GM06990 (cell line): Measurements from ENCODE around the gene DAG1.
A peak's percentile ranks its signal among the peaks of the same experiment; 100 is the strongest.

Experiments used
- DNase-seq: peaks from one replicate; pipeline ENCODE4 v3.0.0-alpha.2; 2011; ENCODE audit not compliant: insufficient read length; ENCODE audit errors: extremely low read depth
- H3K27me3 ChIP-seq: replicated peaks from 2 replicates; pipeline ENCODE4 v1.6.0; 2011; ENCODE audit warnings: low read length; ENCODE audit not compliant: control insufficient read depth, insufficient read depth
- H3K36me3 ChIP-seq: 2 replicates; pipeline ENCODE4 v1.5.1; 2011; ENCODE audit warnings: low read length; ENCODE audit not compliant: control insufficient read depth, insufficient read depth
- H3K4me3 ChIP-seq: replicated peaks from 2 replicates; pipeline ENCODE4 v1.5.1; 2011; ENCODE audit warnings: low read depth, mild to moderate bottlenecking, control low read depth, low read length
- TF ChIP-seq, protein P1 (sequence below): IDR thresholded peaks from 2 replicates; pipeline ENCODE4 v1.5.1; 2011; ENCODE audit warnings: low read length, control low read depth, mild to moderate bottlenecking, inconsistent platforms; ENCODE audit not compliant: insufficient read depth, poor library complexity, severe bottlenecking

Gene DAG1

DNA sequence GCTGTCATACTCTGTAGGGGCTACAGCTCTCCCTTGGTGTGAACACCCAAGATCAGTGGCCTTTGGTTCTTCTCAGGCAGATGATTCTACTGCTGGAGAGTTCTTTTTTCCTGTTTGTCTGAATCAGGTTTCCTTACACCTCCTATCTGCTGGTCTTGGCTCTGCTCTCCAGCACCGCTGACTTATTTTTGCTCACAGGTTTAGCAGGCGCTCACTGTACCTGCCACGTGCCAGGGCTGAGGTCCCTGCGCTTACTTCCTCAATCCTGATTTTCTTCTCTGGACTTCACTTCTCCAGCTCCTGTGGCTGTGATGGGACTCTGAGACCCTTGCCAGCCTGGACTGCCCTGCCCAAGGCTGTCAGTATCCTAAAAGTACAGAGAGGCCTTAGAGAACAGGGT lies 93.7 kb downstream of the DAG1 start:
- Histone ChIP-seq H3K4me3 (no peak overlapping the region), H3K27me3 (no peaks in the 10 kb centered on the region), H3K36me3 (no peaks in the 10 kb centered on the region)
- TF ChIP-seq, protein P1, sequence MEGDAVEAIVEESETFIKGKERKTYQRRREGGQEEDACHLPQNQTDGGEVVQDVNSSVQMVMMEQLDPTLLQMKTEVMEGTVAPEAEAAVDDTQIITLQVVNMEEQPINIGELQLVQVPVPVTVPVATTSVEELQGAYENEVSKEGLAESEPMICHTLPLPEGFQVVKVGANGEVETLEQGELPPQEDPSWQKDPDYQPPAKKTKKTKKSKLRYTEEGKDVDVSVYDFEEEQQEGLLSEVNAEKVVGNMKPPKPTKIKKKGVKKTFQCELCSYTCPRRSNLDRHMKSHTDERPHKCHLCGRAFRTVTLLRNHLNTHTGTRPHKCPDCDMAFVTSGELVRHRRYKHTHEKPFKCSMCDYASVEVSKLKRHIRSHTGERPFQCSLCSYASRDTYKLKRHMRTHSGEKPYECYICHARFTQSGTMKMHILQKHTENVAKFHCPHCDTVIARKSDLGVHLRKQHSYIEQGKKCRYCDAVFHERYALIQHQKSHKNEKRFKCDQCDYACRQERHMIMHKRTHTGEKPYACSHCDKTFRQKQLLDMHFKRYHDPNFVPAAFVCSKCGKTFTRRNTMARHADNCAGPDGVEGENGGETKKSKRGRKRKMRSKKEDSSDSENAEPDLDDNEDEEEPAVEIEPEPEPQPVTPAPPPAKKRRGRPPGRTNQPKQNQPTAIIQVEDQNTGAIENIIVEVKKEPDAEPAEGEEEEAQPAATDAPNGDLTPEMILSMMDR, result no peak
- DNase-seq, result no peak

DNA sequence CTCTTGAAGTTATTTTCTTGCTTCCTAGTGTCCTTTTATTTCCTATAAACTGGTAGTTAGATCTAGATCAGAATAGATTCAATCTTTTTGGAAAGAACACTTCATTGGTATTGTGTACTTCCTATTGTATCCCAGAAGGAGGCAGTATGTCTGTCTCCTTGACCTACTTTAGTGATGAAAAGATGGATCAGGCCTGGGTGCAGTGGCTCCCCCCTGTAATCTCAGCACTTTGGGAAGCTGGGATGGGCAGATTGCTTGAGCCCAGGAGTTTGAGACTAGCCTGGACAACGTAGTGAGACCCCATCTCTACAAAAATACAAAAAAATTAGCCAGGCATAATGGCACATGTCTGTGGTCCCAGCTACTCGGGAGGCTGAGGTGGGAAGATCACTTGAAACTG lies 96.2 kb downstream of the DAG1 start:
- Histone ChIP-seq H3K27me3 (no peaks in the 10 kb centered on the region), H3K4me3 (no peak overlapping the region), H3K36me3 (no peaks in the 10 kb centered on the region)
- TF ChIP-seq, protein P1, result peak; percentile 28
- DNase-seq, result no peak

- TF ChIP-seq, protein P1, result no peak
- Histone ChIP-seq H3K4me3 (no peak overlapping the region), H3K36me3 (no peaks in the 10 kb centered on the region), H3K27me3 (no peaks in the 10 kb centered on the region)
- no peak for DNase-seq
Measured at GRCh38 chr3:49567406-49567805, 97.3 kb downstream of the DAG1 start.

GRCh38 chr3:49568965-49569364 lies 98.9 kb downstream of the DAG1 start:
- no peak for DNase-seq
- TF ChIP-seq, protein P1, result no peak
- Histone ChIP-seq H3K36me3 (no peaks in the 10 kb centered on the region), H3K4me3 (no peak overlapping the region), H3K27me3 (no peaks in the 10 kb centered on the region)

DNA sequence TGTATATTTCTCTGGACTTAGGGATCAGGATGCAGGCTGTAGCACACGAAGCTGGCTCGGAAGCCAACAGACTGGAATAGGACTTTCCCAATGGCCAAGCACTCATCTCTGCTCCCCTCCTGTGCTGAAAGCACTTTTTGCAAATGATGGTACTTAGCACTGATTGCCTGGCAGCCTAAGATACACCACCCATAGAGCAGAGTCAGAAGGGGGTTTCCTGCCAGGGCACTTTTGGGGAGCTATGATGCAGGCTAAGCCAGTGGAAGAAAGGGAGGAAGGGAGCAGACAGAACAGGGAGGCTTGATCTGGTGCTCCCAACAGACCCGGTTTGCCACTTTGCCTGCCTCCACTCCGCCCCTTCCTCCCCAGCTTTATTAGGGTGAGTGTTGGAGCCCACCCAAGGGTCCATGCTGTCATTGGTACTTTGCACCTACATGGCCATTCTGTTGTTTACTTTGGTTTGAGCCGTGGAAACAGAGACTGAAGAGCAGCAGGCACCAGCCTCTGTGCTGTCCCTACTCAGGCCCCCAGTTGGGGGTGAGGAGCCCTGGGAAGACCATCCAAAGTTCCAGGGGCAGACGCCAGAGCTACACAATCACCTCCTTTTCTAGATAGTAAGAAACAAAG lies 100.1 kb downstream of the DAG1 start:
- no peak for DNase-seq
- Histone ChIP-seq H3K27me3 (no peaks in the 10 kb centered on the region), H3K36me3 (no peaks in the 10 kb centered on the region), H3K4me3 (no peak overlapping the region)
- TF ChIP-seq, protein P1, result no peak

DNA sequence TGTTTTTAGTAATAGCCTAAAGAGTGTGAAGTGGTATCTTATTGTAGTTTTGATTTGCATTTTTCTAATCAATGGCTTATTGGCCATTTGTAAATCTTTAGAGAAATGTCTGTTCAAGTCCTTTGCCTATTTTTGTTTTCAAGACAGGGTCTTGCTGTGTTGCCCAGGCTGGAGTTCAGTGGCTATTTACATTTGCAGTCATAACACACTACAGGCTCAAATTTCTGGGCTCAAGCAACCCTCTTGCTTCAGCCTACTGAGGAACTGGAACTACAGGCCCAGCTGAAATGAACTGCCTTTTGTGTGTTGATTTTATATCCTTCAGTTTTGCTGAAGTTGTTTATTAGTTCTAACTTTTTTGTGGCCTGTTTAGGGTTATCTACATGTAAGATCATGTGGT lies 112.1 kb downstream of the DAG1 start:
- TF ChIP-seq, protein P1, result no peak
- DNase-seq, result no peak
- H3K4me3 ChIP-seq, result no peak overlapping the region
- no peaks in the 10 kb centered on the region for H3K27me3 ChIP-seq
- H3K36me3 ChIP-seq, result no peaks in the 10 kb centered on the region
